Measurements from ENCODE around the gene SH3YL1.

SH3YL1 gene

DNA sequence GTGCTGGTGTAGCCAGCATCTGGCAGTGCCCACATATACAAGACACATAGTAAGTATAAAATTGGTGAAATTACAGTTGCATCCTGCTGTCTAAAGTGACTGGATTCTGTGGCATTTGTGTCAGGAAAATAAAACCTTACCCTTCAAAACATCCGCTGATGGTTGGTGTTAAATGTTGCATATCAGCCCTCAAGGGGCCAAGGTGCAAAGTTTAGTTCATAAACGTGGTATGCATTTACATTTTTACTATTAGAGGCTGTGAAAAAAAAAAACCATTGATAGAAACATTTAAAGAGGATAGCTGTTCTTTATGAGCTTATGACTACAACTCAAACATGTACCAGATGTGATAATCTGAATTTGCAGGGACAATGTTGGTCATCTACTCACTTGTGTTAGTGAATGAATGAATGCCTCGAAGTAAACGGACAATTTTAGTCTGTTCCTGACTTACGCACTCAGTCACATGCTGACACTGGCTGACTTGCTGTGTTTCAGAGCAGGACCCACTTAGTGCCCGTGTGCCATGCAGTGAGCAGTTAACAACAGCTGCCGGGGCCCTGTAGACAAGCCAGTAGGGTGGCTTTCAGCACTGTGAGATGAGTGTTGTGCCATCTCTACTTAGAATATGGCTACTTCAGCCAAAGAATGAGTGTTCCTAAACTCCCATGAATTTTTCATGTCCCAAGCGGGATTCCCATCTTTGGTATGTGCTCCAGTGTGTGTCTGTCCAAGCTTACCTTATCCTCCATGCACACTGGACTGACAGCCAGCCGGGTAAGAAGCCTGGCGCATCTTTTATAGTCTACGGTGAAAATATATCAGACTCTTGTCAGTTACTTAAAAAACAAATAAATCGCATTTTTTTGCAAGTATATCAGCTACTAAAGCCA lies 18.8 kb upstream of the SH3YL1 start:
- DNase-seq (ENCODE audit: low spot score): no peak

DNA sequence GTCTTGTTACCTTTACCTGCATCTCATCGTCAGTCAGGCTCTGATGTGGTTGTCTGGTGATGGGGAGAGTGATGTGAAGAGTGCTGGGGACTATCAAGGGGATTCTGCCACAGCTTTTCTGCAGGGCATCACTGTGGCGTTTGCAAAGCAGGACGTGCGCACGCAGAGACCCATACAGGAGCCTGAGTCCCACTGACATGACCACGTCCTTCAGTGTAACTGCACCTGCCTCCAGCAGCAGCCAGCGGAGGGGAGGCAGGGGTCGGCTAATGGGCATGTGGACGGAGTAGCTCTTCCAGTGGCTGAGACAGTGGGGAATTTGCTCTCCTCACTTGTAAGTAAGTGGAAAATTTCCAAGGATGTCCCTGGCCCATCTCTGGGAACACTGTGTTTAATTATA lies 17.5 kb upstream of the SH3YL1 start:
- no peak for DNase-seq (ENCODE audit: low spot score)

DNA sequence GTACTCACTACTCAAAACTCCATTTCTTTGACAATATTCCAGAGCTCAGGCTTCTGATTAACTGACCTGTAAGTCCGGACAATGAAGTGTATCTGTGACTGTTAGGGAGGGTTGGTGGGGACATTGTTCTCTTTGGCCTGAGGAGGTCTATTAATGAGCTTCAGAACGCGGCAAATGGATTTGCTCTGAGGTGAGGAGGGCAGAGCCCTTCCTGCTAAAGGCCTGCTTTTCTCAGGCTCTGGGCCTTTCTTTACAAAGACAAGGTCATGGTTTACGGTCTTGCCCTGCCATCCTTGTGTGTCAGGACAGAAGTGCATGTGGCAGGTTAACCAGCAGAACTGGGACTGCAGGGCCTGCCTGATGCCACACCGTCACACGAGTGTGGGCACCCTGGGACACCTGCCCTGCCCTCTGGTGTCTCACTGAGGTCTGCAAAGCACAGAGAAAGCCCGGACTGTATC lies 16.8 kb upstream of the SH3YL1 start:
- DNase-seq (ENCODE audit: low spot score): no peak

DNA sequence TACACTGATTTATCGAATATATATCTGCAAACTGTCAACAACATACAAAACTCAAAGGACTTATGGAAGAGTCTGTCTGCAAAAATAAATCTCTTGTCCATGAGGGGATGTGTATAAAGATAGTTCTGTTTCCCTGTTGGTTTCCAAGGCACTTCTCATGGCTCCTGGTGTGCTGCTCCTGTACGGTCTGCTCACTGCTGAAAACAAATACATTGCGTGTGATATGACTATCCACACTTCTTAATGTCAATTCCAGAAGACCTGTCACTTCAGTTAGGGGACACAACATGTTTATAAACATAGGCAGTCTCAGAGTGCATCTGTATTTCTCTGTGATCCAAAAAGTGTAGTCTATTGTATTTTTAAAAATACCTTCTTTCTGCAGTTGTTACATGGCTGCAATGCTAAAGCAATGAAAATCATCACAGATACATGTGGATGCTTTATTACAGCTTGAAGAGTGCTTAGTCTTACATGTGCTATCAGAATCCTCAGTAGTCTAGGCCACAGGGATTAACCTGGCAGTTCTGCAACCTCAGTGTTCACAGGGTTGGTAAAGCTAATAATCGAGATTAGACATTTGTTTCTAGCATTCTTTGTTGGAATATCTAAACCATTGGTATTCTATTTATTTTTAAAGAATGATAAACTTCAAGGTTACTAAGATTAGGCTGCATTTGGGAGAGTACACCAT lies 16.3 kb upstream of the SH3YL1 start:
- no peak for DNase-seq (ENCODE audit: low spot score)

DNA sequence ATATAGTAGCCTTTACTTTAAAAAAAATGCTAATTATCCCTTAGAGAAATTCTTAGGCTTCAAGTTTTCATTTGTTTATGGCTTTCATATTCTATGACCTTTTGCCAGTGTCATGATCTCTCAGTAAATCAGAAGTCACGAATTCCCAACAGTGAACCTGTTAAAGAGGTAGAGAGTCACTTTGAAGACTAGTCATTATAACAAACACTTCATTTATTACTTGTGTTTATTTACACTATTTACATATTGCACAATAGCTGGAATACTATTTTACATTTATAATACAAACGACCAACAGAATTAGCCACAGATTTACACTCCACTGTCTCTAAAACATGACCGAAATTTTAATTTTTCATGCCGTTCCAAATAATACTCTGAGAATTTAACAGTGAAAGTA lies 15.5 kb upstream of the SH3YL1 start:
- no peak for DNase-seq (ENCODE audit: low spot score)

DNA sequence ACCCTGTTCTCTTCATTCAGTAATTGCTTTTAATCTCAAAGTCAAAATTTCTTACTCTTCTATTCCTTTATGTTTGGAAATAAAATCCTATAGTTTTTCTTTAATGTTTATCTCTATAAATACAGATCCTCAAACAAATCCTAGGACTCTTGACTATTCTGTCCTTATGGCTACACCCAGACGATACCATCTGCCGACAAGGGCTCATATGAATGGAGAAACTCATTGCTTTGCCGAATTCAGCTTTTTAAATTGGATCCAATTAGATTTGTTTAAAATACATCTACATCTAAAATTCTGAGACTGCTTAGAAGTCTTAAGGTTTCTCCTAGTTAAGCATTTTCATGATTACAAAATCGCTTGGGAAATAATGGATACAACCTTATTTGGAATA lies 15.1 kb upstream of the SH3YL1 start:
- DNase-seq (ENCODE audit: low spot score): no peak

DNA sequence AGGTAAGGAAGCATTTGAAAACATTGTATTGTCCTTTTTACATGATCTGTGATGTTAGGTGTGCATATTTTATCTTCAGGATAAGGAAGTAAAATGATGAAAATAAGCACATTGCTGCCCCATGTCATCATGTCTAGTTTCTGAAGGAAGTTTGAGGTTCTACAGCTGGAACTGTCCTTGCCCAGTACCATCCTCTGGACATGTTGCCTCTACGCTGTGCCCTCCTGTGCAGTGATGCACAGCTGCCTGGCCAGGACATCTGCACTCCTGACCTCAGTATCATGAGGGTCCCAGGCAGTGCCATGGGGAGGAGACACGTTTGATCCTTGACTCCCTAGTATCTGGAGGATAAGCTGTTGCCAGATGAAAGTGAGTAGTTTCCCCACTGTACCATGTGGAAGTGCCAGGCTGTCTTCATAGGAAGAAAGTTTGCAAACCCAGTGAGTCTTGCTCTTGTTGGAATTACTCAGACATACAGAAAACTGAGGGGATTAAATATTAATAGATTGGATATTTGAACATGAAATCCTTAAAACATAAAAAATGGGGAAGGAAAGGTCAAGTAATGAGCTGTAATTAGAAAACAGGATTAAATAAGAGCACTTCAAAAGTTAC lies 14.6 kb upstream of the SH3YL1 start:
- DNase-seq (ENCODE audit: low spot score): no peak

DNA sequence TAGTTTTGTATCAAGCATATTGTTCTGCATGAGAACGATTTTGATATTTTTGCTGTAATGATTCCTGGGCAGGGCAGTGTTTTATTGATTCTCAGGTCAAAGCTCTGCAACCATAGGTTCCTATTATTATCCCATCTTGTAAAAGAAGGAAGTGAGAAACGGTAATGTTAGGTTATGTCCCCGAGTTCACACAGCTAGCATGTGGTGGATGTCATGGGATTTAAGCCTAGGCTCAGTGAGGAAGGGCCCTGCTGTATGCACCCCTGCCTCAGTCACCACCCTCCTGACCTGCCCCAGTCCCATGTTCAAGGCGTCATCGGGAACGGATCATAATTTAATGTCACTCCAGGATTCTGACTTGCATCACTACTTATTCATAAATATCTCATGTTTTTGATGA lies 11.6 kb upstream of the SH3YL1 start:
- DNase-seq (ENCODE audit: low spot score): no peak

DNA sequence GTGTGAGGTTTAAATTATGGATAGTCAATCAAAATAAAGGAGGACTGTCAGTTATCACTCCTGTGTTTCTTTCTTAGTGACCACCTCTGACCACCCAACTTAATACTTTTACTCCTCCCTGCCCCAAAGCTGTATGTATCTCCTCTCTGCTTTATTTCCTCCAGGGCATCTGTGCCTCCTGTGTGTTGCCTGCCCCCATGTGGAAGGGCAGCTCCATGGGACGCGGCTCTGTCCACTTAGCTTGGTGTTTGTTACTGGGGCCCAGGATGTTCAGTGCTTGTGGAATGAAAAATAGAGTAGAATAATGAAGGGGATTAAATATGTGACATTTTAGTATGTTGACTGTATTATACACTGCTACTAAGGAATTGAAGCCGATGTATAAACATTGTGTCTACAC lies 10.7 kb upstream of the SH3YL1 start:
- DNase-seq (ENCODE audit: low spot score): no peak

DNA sequence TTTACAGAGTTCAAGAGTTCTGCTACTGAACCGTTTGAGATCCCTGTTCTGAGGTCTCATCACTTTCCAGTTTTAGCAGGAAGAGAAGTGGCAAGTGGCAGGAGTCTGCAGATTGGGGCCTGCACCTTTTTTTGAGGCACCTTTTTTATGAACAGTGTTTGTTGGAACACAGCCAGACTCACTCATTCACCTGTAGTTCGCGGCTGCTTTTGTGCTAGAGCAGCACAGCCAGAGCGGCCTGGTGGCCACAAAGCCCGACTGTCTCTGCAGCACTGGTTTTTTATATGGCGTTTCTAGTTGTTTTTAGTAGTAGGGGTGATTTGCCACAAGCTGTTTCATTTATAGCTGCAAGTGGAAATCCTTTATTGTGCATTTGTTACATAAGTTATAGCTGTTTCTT lies 9.5 kb upstream of the SH3YL1 start:
- no peak for DNase-seq (ENCODE audit: low spot score)

DNA sequence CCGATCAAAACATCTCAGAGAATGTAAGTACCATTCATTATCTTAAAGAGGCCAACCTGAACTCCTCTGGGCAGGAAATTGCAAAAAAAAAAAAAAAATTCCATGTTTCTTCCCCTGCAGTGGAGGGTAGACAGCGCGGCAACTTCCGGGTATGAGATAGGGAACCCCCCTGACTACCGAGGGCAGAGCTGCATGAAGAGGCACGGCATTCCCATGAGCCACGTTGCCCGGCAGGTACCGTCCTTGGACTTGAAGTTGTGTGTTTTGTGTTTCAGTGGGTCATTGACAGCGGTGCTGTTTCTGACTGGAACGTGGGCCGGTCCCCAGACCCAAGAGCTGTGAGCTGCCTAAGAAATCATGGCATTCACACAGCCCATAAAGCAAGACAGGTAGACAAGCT lies 8.1 kb upstream of the SH3YL1 start:
- no peak for DNase-seq (ENCODE audit: low spot score)

DNA sequence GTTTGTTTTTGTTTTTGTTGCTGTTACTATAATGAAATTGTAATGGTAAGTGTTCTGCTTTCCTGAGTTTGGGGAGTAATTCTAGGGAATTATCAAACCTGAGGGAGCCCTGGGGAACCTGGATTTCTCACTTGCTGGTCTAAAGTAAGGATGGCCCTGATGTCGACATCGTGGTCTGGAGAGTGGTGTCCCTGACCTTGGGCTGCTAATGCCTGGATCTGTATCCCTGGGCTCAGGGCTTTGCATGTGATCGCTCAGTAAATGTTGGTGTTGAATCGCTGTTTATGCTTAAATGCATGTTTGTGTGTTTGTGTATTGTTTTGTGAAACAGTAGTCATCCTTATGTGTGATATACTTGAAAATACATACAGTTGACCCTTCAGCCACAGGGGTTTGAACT lies 7.0 kb upstream of the SH3YL1 start:
- DNase-seq (ENCODE audit: low spot score): no peak

DNA sequence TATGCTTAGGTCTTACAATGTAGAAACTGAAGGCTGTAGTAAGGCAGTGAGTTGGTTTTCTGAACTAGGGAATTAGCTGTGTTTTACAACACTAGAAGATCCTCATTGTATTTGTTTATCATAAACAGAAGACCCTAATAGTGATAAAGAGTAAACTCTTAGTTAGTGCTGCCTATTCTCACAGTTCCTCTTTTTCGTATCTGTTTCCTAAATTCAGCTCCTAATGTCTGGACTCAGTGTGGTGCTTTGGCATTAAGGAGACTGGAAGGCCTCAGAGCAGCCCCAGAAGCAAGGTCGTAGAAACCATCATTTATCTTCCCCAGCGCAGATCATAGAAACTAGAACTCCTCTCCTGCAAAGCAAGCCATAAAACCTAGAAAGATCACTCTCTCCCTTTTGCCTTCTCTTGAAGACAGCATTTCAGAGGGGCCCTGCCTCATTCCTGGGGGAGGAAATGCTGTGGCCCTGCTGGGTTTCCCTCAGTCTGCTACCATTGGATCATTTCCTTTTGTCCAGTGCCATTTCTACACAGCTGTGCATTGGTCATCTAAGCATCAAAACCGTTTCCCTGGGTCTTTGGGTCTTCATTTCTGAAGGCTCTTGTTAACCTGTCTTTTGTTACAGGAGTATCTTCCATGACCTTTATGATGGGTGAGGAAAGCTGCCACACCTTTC lies 5.7 kb upstream of the SH3YL1 start:
- no peak for DNase-seq (ENCODE audit: low spot score)

DNA sequence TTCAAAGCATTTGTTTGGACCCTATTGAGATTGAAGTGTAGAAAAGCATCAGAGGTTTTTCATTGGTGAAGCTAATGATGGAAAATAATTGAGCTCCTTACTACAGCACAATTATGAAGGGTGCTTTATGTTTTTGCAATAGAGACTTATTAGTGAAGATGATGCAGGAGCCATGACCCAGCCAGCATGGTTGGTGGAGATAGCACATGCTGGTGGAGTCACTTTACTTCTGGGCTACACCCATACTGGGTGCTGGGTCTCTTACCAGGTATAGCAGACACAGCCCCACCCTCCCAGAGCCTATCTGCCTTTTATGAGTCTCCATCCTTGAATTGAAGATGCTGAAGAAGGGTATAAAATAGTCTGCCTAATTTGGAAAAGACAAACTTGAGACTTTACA lies 4.5 kb upstream of the SH3YL1 start:
- no peak for DNase-seq (ENCODE audit: low spot score)

DNA sequence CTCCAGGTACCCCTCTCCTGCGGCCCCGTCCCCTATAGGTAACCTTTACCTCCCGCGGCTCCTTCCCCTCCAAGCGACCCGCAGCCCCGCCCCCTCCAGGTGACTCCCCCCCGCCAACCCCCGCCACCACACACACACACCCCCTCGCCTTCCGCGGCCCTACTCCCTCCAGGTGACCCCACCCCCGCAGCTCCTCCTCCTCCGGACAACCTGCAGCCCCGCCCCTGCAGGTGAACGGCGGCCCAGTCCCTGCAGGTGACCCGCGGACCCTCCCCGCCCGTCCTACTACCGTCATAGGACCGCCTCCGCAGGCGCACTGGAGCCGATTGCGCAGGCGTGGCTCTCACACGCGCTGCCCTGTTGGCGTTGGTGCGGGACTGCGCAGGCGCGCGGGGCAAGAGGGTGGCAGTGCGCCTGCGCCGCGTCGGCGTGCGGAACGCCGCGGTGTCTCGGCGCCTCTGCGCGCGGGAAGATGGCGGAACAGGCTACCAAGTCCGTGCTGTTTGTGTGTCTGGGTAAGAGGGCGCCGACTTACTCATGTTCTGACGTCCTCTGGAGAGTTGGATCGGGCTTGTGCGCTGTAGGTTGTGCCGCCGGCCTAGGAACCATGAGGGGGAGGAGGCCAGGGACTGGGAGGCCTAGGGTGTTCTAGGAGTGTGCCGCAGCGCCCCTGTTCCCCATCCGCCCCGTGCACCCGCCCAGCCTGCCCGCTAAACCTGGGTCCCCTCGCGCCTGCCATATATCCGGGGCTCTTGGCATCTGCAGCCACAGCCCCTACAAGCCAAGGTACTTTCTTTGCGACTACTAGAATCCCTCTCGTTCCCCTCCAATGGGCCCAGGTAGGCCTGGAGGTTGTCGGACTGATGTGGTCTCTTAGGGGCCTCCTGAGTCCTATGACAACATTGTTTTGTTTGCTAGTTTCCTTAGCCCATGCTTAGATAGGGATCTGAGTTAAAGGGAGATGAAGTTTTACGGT lies 949 bp upstream of the SH3YL1 start, which contains the start of gene ACP1:
TSS of gene ACP1 (plus strand) at position 455 of the 976 bp plus-strand sequence. CDS start at position 473, 18 bp downstream.
- peak; percentile 95 for DNase-seq (ENCODE audit: low spot score)

DNA sequence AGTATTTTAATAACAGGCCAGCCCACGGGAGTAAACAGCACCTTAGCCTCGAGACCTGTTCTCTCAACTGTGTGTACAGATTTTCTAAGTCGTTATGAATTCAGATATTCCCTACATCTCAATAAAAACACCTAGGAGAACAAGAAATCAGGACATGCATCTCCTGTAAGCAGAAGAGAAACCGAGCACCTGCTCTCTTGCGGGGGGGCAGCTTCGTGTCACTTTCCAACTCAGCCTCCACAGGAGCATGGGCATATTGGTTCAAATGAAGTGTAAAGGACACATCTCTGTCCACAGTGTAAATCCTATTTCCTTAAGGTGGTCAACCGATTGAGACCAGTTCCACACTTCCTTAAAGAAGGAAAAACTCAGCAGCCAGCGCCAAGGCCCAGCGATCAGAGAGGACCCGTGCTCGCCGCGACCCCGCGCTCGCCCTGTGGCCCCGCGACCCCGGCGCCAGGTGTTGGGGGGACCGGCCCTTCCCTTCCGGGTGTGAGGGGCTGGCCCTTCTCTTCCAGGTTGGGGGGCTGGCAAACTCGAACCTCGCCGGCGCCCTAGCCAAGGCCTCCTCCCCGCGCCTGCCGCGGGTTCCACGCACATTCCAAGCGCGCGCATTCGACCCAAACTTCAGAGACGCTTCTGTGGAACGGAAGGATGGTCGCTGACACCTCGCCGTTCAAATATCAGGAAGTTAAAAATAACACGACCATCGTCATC lies 652 bp downstream of the SH3YL1 start:
- no peak for DNase-seq (ENCODE audit: low spot score)

DNA sequence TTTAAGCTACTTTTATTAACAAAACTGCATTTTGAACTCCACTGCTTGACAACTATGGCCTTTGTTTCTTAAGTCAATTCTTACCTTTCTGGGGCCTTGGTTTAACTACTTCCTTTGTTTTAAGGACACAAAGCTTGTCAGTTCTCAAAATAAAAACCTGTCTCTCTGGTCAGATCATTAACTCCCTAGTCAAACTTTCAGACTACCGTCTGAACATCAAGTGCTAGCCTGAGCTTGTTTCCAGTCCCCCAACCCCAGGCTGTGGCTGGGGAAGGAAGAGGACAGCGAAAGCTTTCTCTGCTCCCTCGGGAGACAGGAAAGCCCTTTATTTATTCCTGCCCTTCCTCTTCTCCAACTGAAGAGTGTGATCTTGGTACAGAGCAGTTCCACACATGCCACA lies 1.7 kb downstream of the SH3YL1 start:
- no peak for DNase-seq (ENCODE audit: low spot score)

DNA sequence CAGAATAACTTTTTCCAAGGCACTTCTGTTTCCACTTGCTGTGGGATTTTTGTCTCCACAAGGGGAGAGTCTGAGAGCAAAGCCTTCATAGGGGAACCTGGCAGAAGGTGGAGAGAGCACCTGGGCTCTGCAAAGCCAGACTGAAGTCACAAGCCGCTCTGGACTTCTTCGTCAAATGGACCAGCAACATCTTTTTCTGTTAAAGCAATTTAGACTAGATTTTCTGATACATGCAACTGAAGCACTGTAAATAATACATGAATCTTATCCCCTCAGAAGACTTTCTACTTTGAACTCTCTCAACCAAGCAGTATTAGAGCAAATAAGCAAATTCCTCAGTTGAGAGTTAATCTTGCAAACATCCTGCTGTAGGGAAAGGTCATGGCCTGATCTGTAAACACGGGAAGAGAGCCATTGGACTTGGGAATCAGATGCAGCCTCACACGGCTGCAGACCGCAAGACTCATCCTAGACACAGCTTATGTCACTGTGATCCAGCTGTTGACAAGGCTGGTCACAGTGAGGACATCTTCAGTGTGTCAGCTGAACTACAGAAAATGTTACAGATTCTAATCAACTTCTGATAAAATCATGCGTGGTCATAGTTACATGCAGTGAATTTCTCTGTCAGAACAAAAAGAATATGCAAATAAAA lies 3.2 kb downstream of the SH3YL1 start:
- no peak for DNase-seq (ENCODE audit: low spot score)

DNA sequence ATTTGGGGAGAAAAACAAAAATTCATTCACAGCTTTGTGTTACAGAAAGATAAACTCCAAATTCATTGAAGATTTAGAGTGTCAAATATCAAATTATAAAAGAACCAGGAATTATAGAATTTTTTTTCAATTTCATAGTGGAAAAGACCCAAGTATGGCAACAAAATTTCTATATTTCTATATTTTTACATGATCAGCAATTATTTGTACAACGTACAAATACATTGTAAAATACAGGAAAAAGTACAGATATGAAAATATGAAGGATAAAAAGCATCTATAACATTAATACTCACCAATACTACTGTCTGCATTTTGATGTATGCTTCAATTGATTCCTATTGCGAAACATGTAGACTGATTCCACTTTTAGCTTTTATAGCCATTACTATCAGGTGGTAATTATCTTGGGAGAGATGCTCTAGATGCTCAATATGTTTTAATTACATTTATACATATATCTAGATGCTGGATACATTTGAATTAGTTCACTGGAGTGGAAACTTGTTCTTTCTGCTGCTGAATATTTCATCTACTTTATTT lies 4.0 kb downstream of the SH3YL1 start:
- no peak for DNase-seq (ENCODE audit: low spot score)

DNA sequence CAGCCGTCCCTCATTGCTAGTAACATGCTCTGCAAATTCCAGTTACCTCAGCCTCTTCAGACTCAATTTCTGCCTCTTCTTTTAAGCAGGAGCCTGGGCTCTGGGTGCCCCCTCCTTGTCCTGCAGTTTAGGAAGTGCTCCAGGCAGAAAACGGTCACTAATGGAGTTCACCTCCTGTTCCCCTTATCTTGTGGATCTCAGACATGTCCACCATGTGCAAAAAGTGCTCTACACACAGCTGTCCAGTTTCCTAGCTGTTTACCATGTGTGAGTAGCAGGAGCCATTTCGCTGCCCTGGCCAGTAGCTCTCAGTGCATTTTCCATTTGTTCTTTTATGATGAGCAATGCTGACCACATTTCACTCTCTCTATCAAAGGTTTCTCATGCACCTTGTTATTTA lies 4.9 kb downstream of the SH3YL1 start:
- DNase-seq (ENCODE audit: low spot score): no peak

Data from CD4-positive, alpha-beta T cell treated with Interleukin-6 at 100 ng/mL for 8 hours (primary cell).